HG03378 (cell line): ENCODE measurements around the gene ZNF140.
A peak's percentile ranks its signal among the peaks of the same experiment; 100 is the strongest.

Experiments used
- ATAC-seq: cut with Tn5 transposase; IDR thresholded peaks from one replicate; pipeline ENCODE4 v1.9.1; 2021; ENCODE audit warnings: mild to moderate bottlenecking, moderate library complexity; ENCODE audit not compliant: unreplicated experiment

The ZNF140 gene

DNA sequence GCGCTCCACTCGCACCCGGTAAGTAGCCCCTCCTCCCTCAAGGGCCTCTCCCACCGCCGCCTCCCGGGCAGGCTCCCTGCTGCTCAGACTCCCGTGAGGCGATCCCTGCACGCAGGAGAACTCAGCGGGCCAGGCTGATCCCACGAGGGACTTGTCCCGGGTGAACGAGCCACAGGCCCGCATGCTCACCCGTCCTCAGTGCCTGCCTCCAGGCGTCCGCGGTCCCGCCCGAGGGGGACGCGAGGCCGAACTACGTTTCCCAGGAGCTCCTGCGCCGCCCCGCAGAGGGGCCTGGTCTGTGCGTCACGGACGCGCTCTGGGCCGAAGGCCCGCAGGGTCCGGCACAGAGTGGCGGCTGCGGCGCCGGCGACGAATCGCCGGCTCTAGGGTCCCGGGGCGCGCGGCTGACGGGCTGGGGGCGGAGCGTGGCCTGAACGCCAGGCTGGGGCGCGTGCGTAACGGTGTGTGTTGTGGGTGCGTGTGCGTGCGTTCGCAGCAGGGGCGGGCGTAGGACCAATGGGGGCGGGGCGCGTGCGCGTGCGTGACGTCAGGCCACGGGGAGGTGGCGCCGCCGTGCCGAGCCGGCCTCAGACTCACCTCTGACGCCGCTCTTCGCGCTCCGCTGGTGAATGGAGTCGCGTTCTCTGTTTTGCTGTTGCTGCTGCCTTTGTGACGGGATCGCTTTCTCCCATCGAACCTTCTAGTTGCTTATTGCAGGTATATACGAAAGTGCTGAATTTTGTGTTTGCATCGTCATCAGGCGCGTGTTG, 49.5 kb downstream of the ZNF140 start, which contains the start of the genes ZNF10 and ZNF891:
TSS of gene ZNF10 (plus strand) at position 590 of the 770 bp plus-strand sequence. CDS start 13,866 bp downstream, outside the sequence.
TSS of gene ZNF891 (minus strand) at position 237 of the 770 bp plus-strand sequence. CDS start 8,356 bp downstream, outside the sequence.
- peak; percentile 85 for ATAC-seq

DNA sequence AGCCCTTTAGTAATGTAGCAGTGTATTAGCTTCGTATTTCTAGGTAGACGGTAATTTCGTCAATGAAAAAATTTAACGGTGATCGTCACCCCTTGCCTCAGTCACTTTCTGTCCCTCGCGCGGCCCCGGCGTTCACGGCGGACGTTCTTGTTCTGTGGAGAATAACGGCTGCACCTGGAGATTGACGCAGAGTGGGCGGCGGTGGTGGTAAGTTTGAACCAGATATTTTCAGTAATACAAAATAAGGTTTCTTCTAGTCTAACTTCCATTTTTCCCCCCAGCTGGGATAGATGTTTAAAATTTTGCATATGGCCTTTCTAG, 50.0 kb downstream of the ZNF140 start:
- peak; percentile 1 for ATAC-seq

- no peak for ATAC-seq
Measured at GRCh38 chr12:133135747-133136146, 55.0 kb downstream of the ZNF140 start.

DNA sequence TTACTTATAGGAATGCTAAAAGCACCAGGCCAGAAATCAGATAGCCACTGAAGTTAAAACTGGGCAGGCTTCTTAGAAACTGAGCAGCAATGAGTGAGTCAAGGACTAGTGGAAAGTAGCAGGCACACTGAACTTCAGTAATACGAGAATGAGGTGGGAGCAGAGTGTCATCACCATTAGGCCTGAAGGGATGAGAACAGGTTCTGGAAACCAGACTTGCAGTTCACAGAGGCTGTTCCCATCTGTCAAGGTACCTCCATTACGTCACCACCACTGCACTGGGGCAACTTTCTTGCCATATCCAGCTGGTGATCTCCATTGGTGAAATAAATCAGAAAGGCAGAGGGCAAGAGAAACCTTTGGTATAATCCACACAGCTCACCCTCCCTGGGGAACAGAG, 65.3 kb downstream of the ZNF140 start:
- ATAC-seq: no peak

DNA sequence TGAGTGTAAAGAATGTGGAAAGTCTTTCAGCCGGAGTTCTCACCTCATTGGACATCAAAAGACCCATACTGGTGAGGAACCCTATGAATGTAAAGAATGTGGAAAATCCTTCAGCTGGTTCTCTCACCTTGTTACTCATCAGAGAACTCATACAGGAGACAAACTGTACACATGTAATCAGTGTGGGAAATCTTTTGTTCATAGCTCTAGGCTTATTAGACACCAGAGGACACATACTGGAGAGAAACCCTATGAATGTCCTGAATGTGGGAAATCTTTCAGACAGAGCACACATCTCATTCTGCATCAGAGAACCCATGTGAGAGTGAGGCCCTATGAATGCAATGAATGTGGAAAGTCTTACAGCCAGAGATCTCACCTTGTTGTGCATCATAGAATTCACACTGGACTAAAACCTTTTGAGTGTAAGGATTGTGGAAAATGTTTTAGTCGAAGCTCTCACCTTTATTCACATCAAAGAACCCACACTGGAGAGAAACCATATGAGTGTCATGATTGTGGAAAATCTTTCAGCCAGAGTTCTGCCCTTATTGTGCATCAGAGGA, 75.5 kb downstream of the ZNF140 start:
- ATAC-seq: no peak
